NOMO-1 treated with DMSO at 0.1 percent for 48 hours (cell line): ENCODE results near the gene DHRS3.
A peak's percentile ranks its signal among the peaks of the same experiment; 100 is the strongest.

ENCODE experiments used
- DNase-seq: peaks from one replicate; lab custom pipeline; 2025; ENCODE audit not compliant: unreplicated experiment; lab: John Stamatoyannopoulos, UW

Gene DHRS3

GRCh38 chr1:12617511-12617900 lies 504 bp downstream of the DHRS3 start:
- no peak for DNase-seq

- no peak for DNase-seq
These were observed 1.2 kb downstream of the DHRS3 start for GRCh38 chr1:12616709-12617373.

GRCh38 chr1:12615865-12616708 lies 1.9 kb downstream of the DHRS3 start:
- no peak for DNase-seq

- DNase-seq: peak; percentile 49
These were observed 2.7 kb downstream of the DHRS3 start for GRCh38 chr1:12615159-12615864.

GRCh38 chr1:12614402-12615158 lies 3.4 kb downstream of the DHRS3 start:
- no peak for DNase-seq

- no peak for DNase-seq
These were observed 4.8 kb downstream of the DHRS3 start for GRCh38 chr1:12613180-12613579.

- no peak for DNase-seq
These were observed 7.1 kb downstream of the DHRS3 start for GRCh38 chr1:12610941-12611340.

- DNase-seq: no peak
These were observed 7.6 kb downstream of the DHRS3 start for GRCh38 chr1:12610305-12610935.

- DNase-seq: no peak
These were observed 8.5 kb downstream of the DHRS3 start for GRCh38 chr1:12609469-12610003.

GRCh38 chr1:12608311-12608957 lies 9.6 kb downstream of the DHRS3 start:
- no peak for DNase-seq

- no peak for DNase-seq
These were observed 10.7 kb downstream of the DHRS3 start for GRCh38 chr1:12607263-12607662.

GRCh38 chr1:12604986-12605385 lies 13.0 kb downstream of the DHRS3 start:
- DNase-seq: no peak

GRCh38 chr1:12604114-12604874 lies 13.7 kb downstream of the DHRS3 start:
- peak; percentile 94 for DNase-seq

GRCh38 chr1:12603224-12603623 lies 14.8 kb downstream of the DHRS3 start:
- no peak for DNase-seq

- DNase-seq: no peak
These were observed 15.4 kb downstream of the DHRS3 start for GRCh38 chr1:12602659-12603024.

GRCh38 chr1:12601700-12602658 lies 16.0 kb downstream of the DHRS3 start:
- DNase-seq: peak; percentile 47

- peak; percentile 8 for DNase-seq
These were observed 17.0 kb downstream of the DHRS3 start for GRCh38 chr1:12600880-12601633.
